DMS153 treated with DMSO at 0.1 percent for 48 hours (cell line): ENCODE results near the gene CLDN16.

Experiments used
- DNase-seq: peaks from one replicate; lab custom pipeline; 2025; ENCODE audit not compliant: unreplicated experiment; lab: John Stamatoyannopoulos, UW

The CLDN16 gene, protein sequence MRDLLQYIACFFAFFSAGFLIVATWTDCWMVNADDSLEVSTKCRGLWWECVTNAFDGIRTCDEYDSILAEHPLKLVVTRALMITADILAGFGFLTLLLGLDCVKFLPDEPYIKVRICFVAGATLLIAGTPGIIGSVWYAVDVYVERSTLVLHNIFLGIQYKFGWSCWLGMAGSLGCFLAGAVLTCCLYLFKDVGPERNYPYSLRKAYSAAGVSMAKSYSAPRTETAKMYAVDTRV

DNA sequence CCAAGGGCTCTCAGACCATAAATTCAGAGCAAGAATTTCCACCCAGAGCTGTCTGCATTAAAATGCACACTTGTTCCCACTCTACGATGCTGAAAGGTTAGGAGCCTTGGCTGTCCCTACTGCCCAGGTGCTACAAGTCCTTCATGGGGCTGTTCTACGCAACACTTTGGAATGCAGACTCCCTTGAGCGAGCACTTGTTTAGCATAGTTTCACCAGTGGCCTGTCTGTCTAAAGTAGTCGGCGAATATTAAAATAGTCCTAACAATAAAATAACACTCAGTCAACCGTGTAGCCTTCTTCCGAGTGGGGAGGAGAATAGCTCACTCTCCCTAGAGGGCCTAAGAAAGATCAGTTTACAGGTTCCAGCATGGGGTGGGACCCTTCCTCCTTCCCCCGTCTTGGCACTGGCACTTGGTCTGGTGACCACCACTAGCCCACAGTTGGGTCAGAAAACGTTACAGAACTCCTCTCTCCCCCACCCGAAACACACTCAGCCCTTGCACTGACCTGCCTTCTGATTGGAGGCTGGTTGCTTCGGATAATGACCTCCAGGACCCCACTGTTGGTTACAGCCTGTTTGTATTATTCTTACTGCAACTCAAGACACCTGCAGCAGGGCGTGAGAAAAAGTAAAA lies at the start of gene CLDN16:
Gene CLDN16, plus strand, starts transcription at position 586 of the 636 bp plus-strand sequence. CDS start 167 bp downstream, outside the sequence.
- DNase-seq: no peak

GRCh38 chr3:190338717-190339116 lies 49.2 kb upstream of the CLDN16 start:
- DNase-seq: no peak

- DNase-seq: no peak
Measured at GRCh38 chr3:190339130-190339529, 48.8 kb upstream of the CLDN16 start.

- DNase-seq: no peak
Measured at GRCh38 chr3:190340071-190340470, 47.9 kb upstream of the CLDN16 start.

DNA sequence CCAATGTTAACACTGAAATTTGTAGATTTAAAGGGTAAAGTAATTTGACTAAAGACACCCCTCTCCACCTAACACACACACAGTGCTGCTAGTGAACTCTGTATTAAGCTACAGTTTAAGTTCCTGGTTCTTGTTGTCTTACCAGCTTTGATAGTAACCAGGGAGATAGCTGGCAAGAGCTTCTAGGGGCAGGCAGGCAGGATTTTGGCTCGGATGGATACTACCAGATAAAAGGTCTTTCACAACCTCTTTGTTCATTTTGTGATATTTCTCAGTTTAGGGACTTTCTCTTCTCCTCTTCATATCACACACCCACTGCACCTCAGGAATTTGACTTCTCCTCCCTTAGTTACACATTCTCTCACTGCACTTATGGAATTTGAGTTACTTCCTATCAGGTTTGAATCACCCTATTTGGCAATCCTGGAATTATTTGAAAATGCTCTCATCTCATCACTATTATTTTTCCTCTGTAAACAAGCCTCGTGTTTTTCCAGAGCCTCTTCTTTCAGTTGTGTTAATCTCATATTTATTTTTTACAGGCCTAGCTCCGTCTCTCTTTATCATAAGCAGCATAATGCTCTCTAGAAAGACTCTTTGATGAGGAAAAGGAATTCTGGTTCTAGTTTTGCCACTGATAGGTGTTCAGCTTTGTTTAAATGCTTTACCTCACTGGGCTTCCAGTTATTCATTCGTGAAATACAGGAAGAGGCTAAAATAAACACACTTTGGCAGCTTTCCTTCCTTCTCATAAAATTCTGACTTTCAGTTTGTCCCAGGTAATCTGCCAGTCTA lies 42.7 kb upstream of the CLDN16 start:
- no peak for DNase-seq

GRCh38 chr3:190345878-190346277 lies 42.1 kb upstream of the CLDN16 start:
- no peak for DNase-seq

- no peak for DNase-seq
Measured at GRCh38 chr3:190346541-190346940, 41.4 kb upstream of the CLDN16 start.

- DNase-seq: no peak
Measured at GRCh38 chr3:190352861-190353457, 35.0 kb upstream of the CLDN16 start.

DNA sequence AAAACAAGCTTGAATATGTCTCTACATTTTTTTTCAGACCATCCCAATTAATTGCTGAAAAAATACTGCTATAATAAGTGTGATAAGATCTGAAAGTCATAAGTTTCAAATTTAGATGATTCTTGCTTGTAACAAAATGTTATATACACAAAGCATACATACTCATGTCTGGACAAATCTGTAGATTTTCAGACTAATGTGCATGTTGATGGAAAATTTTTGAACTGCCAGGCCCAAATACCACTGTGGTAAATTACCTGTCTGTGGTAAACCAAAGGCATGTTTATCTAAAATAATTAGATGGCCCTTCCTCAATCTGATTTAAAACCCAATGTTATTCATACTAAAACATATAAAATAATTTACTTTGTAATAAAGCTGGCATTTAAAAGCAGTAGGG lies 31.7 kb upstream of the CLDN16 start:
- no peak for DNase-seq

- no peak for DNase-seq
Measured at GRCh38 chr3:190357468-190357867, 30.5 kb upstream of the CLDN16 start.

GRCh38 chr3:190359813-190360212 lies 28.1 kb upstream of the CLDN16 start:
- DNase-seq: no peak

- no peak for DNase-seq
Measured at GRCh38 chr3:190360228-190360627, 27.7 kb upstream of the CLDN16 start.

- no peak for DNase-seq
Measured at GRCh38 chr3:190361791-190362190, 26.2 kb upstream of the CLDN16 start.

DNA sequence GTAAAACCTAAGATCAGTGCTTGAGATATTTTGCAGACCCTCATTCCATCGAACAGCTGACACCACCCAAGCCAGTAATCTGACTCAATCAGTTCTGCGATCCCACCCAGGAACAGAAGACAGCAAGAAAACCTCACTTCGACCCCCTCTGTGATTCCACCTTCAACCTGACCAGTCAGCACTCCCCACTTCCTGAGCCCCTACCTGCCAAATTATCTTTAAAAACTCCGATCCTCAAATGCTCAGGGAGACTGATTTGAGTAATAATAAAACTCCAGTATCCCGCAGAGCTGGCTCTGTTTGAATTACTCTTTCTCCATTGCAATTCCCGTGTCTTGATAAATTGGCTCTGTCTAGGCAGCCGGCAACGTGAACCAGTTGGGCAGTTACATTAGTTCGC lies 25.7 kb upstream of the CLDN16 start:
- DNase-seq: no peak

GRCh38 chr3:190366133-190366532 lies 21.8 kb upstream of the CLDN16 start:
- no peak for DNase-seq

DNA sequence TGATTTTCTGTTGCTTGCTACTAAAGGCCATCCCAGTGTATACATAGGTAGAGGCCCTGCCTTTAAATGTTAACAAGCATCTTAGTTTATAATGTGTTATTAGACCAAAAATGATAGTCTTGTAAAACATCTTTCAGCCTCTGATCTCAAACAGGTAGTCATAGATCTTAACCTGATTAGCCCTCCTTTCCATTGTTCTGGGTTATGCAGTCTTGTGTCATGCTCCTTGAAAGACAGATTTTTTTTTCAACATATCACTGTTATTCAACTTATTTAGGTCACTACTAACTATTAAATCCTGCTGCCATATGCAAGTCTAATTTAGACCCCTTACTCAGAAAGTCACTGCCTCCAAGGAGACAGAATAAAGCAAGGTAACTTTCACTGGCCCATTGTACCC lies 19.1 kb upstream of the CLDN16 start:
- DNase-seq: no peak

DNA sequence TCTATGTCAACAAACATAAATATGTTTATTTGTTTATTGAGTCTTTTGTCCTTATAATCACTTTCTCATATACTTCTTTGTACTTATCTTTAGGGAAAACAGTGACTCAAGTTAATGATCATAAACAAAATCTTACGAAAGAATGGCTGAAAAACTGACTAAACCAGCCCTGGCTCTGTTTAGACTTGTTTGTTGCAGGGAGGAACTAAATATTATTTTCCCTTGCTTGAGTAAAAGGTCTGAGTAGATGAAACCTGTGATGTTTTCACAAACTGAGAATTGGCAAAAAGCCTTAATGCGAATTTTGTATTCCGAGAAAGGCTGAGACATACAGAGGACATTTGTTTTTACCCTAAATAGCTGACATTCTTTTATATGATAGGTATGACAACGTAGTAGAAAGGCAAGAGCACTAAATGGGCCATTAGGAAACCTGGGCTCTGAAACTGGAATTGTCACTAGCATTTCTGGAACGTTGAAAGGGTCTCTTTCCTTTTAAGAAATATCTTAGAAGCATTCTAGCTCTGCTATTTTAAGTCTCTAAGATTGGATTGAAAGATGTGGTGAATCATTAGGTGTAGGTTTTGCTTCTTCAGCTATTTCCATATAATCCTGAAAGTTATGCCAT lies 18.2 kb upstream of the CLDN16 start:
- DNase-seq: no peak

DNA sequence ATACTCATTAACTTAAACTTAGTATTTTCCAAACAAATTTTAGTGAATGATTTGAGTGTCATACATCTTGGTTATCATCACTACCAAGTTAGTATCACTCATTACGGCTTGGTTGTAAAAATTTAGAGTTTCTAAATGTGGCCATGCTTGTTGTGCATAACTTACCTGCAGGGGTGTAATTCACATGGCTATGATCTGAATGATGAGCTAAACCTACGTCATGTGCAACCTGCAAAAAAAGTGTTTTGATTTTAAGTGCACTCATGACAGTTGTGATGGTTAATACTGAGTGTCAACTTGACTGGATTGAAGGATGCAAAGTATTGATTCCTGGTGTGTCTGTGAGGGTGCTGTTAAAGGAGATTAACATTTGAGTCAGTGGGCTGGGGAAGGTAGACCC lies 17.6 kb upstream of the CLDN16 start:
- DNase-seq: no peak

DNA sequence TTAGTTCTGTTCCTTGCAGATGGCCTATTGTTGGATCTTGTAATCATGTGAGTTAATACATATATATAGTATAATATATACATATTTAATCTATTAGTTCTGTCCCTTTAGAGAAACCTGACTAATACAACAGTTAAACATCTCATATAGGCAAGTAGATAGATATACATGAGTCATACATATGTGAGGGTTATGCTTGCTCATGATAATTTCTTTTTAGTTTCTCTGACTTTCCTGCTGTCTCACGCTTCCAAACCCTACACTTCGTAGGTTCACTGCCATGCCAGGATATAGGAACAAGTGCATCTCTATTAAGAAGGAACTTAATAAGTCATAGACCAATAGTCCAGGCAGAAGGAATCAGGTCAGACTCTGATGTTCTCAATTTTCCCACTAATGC lies 16.8 kb upstream of the CLDN16 start:
- DNase-seq: no peak

DNA sequence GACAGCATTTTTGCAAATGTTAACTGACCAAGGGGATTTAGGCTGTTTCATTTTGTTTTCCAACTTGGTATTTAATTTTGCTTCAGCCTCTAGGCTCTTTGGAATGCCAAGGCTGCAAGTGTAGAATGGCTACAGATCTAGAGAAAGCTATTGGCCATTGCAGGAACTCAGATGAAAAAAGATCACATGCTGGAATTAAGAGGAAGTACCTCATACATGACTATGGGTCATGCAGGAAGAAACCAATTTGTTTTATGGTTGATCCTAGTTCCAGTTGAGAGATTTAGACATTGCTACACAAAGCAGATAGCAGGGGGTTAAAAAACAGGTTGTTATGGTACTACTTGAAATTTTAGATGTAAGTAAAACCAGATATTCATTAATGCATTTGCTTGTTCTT lies 12.7 kb upstream of the CLDN16 start:
- DNase-seq: no peak

- no peak for DNase-seq
Measured at GRCh38 chr3:190375671-190376070, 12.3 kb upstream of the CLDN16 start.
